ENCODE data around the gene RAB15. TPM values are rescaled to one million over a fixed set of nuclear protein-coding genes. Genes with fewer than 3 reads are reported as not detected.

The RAB15 gene
- total RNA-seq, 1 experiment from 2014 or later: 20.6 TPM

DNA sequence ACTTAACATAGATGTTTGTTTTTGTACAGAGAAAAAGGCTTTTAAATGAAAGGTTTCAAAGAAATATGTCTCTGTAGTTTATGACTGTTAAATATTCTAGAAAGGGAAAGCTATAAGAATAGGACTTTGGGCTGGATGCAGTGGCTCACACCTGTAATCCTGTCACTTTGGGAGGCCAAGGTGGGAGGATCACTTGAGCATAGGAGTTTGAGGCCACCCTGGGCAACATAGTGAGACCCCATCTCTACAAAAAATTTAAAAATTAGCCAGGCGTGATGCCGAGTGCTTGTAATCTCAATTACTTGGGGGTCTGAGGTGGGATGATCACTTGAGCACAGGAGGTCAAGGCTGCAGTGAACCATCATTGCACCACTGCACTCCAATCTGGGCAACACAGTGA is 41.0 kb downstream of the RAB15 start:
- no peak for DNase-seq
- no TSS peak for BruUV-seq (replicated peaks)
- Histone ChIP-seq H3F3A (ENCODE audit: low read length, unreplicated experiment) (no peaks in the 10 kb centered on the region), H3K9me2 (replicated peaks; ENCODE audit: low read length) (no peaks in the 10 kb centered on the region), H3K36me3 (ENCODE audit: low read depth, low read length) (peaks cover 37% of the 10 kb centered on the region; the same call in 1 of the 2 replicates), H3K27ac (ENCODE audit: low read length) (no peak overlapping the region), H4K20me1 (ENCODE audit: low read length) (no peaks in the 10 kb centered on the region), H2AFZ (ENCODE audit: low read length) (no peak overlapping the region), H3K27me3 (ENCODE audit: low read length) (no peaks in the 10 kb centered on the region), H3K4me3 (ENCODE audit: low read length) (no peak overlapping the region), H3K9me3 (ENCODE audit: low read length) (no peaks in the 10 kb centered on the region), H3K9ac (ENCODE audit: low read length) (no peak overlapping the region), H3K79me2 (ENCODE audit: low read length) (no peaks in the 10 kb centered on the region), H3K4me2 (ENCODE audit: low read length) (no peak overlapping the region), H3K4me1 (ENCODE audit: insufficient read depth, low read length) (no peaks in the 10 kb centered on the region)
- intact Hi-C loops (cut with micrococcal nuclease): no loop called here
- ChIA-PET CTCF (interaction anchor here (0.7 kb wide), 1 partner anchor 89 kb away, joined by 3 read pairs; no protein-coding TSS in a partner anchor), POLR2A (ENCODE audit: unreplicated experiment) (no interaction called here)
- no peak for ATAC-seq
- TF ChIP-seq EZH2phosphoT487 (IDR thresholded peaks at IDR 0.05; ENCODE audit: borderline replicate concordance, low read length) (no peak), EZH2 (IDR thresholded peaks at IDR 0.05; ENCODE audit: low read length, unreplicated experiment) (no peak)
- TF ChIP-seq, protein P1, sequence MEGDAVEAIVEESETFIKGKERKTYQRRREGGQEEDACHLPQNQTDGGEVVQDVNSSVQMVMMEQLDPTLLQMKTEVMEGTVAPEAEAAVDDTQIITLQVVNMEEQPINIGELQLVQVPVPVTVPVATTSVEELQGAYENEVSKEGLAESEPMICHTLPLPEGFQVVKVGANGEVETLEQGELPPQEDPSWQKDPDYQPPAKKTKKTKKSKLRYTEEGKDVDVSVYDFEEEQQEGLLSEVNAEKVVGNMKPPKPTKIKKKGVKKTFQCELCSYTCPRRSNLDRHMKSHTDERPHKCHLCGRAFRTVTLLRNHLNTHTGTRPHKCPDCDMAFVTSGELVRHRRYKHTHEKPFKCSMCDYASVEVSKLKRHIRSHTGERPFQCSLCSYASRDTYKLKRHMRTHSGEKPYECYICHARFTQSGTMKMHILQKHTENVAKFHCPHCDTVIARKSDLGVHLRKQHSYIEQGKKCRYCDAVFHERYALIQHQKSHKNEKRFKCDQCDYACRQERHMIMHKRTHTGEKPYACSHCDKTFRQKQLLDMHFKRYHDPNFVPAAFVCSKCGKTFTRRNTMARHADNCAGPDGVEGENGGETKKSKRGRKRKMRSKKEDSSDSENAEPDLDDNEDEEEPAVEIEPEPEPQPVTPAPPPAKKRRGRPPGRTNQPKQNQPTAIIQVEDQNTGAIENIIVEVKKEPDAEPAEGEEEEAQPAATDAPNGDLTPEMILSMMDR (conservative IDR thresholded peaks at IDR 0.05; ENCODE audit: low read depth, low read length): no peak

DNA sequence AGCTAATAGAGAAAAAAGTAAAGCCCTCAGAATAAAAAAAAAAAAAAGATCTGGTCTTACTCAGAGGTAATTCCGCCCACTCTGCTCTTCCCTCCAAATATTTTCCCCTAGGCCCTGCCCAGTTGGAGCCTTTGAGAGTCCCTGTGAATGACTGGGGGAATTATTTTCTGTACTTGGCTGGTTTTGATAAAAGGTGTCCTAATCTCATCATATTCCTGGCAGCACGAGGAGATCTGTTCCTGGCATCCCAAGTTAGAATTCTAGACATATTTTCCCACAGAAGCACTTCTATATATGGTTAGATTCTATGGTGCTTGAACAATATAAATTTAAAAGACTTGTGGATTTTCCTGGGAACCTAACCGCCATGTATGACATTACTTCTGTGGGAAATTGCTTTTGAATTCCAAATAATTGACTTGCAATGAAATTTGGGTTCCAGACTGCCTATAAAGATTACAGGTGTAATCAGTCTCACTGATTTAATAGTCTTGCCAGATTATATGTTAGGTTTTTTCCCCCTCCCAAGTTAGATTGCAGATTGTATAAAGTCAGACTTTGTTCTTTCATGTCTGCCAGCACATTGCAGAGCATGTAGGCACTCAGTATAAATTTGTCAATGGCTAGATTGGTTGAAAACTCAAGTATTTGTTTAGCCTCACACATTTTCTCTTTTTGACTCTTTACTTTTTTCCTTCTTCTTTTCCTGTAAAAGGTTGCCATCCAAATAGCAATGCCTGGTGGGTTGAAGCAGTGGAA is 41.9 kb downstream of the RAB15 start:
- Histone ChIP-seq H3K9me2 (replicated peaks; ENCODE audit: low read length) (no peaks in the 10 kb centered on the region), H3K9me3 (ENCODE audit: low read length) (no peaks in the 10 kb centered on the region), H3K36me3 (ENCODE audit: low read depth, low read length) (peaks cover 43% of the 10 kb centered on the region; the same call in 1 of the 2 replicates), H3K27ac (ENCODE audit: low read length) (no peak overlapping the region), H3K79me2 (ENCODE audit: low read length) (no peaks in the 10 kb centered on the region), H3K4me1 (ENCODE audit: insufficient read depth, low read length) (no peaks in the 10 kb centered on the region), H2AFZ (ENCODE audit: low read length) (no peak overlapping the region), H3K4me3 (ENCODE audit: low read length) (no peak overlapping the region), H3K4me2 (ENCODE audit: low read length) (no peak overlapping the region), H3K27me3 (ENCODE audit: low read length) (no peaks in the 10 kb centered on the region), H4K20me1 (ENCODE audit: low read length) (no peaks in the 10 kb centered on the region), H3K9ac (ENCODE audit: low read length) (no peak overlapping the region), H3F3A (ENCODE audit: low read length, unreplicated experiment) (no peaks in the 10 kb centered on the region)
- BruUV-seq (replicated peaks): no TSS peak
- no peak for ATAC-seq
- intact Hi-C loops (cut with micrococcal nuclease): no loop called here
- ChIA-PET POLR2A (ENCODE audit: unreplicated experiment) (no interaction called here), CTCF (interaction anchor here (0.7 kb wide), 1 partner anchor 90 kb away, joined by 3 read pairs; no protein-coding TSS in a partner anchor)
- DNase-seq: no peak
- TF ChIP-seq, protein P1 (conservative IDR thresholded peaks at IDR 0.05; ENCODE audit: low read depth, low read length): no peak
- TF ChIP-seq EZH2 (IDR thresholded peaks at IDR 0.05; ENCODE audit: low read length, unreplicated experiment) (no peak), EZH2phosphoT487 (IDR thresholded peaks at IDR 0.05; ENCODE audit: borderline replicate concordance, low read length) (no peak)

DNA sequence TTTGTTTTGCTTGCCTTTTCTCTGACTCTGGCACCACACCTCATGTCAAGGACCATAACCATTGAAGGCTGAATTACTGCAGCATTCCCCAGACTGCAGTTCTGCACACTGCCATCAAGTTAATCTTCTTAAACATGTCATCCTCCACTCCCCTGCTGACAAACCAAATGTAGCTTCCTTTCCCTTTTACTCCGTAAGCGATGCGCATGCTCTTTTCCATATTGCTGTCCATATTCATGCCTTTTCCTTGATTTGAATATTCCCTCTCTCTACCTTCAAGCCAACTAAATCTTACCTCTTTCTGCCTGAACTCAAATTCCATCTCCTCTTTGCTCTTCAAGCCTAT is 43.1 kb downstream of the RAB15 start:
- Histone ChIP-seq H3K9me2 (replicated peaks; ENCODE audit: low read length) (no peaks in the 10 kb centered on the region), H3K36me3 (ENCODE audit: low read depth, low read length) (peaks cover 54% of the 10 kb centered on the region), H3K9ac (ENCODE audit: low read length) (no peak overlapping the region)

More for the DNA sequence above, 43.1 kb downstream of the RAB15 start:
- ATAC-seq: no peak
- no peak overlapping the region for H3K27ac ChIP-seq (ENCODE audit: low read length)
- no peak overlapping the region for H3K4me2 ChIP-seq (ENCODE audit: low read length)
- intact Hi-C loops (cut with micrococcal nuclease): no loop called here
- H3K27me3 ChIP-seq (ENCODE audit: low read length): no peaks in the 10 kb centered on the region
- TF ChIP-seq, protein P1 (conservative IDR thresholded peaks at IDR 0.05; ENCODE audit: low read depth, low read length): no peak
- TF ChIP-seq EZH2phosphoT487 (IDR thresholded peaks at IDR 0.05; ENCODE audit: borderline replicate concordance, low read length) (no peak), EZH2 (IDR thresholded peaks at IDR 0.05; ENCODE audit: low read length, unreplicated experiment) (no peak)
- DNase-seq: no peak
- no peaks in the 10 kb centered on the region for H3K4me1 ChIP-seq (ENCODE audit: insufficient read depth, low read length)
- H3F3A ChIP-seq (ENCODE audit: low read length, unreplicated experiment): no peaks in the 10 kb centered on the region
- BruUV-seq (replicated peaks): no TSS peak
- H3K9me3 ChIP-seq (ENCODE audit: low read length): no peaks in the 10 kb centered on the region
- H3K79me2 ChIP-seq (ENCODE audit: low read length): no peaks in the 10 kb centered on the region
- H3K4me3 ChIP-seq (ENCODE audit: low read length): no peak overlapping the region
- ChIA-PET CTCF (no interaction called here), POLR2A (ENCODE audit: unreplicated experiment) (no interaction called here)
- H2AFZ ChIP-seq (ENCODE audit: low read length): no peak overlapping the region
- no peaks in the 10 kb centered on the region for H4K20me1 ChIP-seq (ENCODE audit: low read length)

Measured in PC-3 (cell line).